Choroid plexus epithelial cell (primary cell): ENCODE results near the gene ARHGAP26.

ENCODE experiments used
- DNase-seq: peaks from one replicate; pipeline ENCODE4 v3.0.0-alpha.2; 2010; ENCODE audit warnings: low read depth
- H3K4me3 ChIP-seq: 2 replicates; pipeline ENCODE4 v1.5.1; 2011; ENCODE audit warnings: low read depth, mild to moderate bottlenecking, control low read depth, low read length, moderate library complexity
- CTCF ChIP-seq: conservative IDR thresholded peaks from 2 replicates; pipeline ENCODE4 v1.5.1; 2011; ENCODE audit warnings: low read depth, mild to moderate bottlenecking, control low read depth, inconsistent platforms, low read length, moderate library complexity

The ARHGAP26 gene

GRCh38 chr5:142852416-142853198 lies 82.4 kb downstream of the ARHGAP26 start:
- no peak for TF ChIP-seq CTCF
- H3K4me3 ChIP-seq, result no peak overlapping the region
- DNase-seq, result no peak

GRCh38 chr5:142853682-142854081 lies 83.5 kb downstream of the ARHGAP26 start:
- no peak for TF ChIP-seq CTCF
- no peak overlapping the region for H3K4me3 ChIP-seq
- DNase-seq, result no peak

GRCh38 chr5:142856269-142856782 lies 86.1 kb downstream of the ARHGAP26 start:
- H3K4me3 ChIP-seq, result no peak overlapping the region
- DNase-seq, result no peak
- no peak for TF ChIP-seq CTCF

GRCh38 chr5:142857405-142857804 lies 87.2 kb downstream of the ARHGAP26 start:
- no peak overlapping the region for H3K4me3 ChIP-seq
- DNase-seq, result no peak
- no peak for TF ChIP-seq CTCF

GRCh38 chr5:142859037-142859436 lies 88.9 kb downstream of the ARHGAP26 start:
- H3K4me3 ChIP-seq, result no peak overlapping the region
- no peak for DNase-seq

GRCh38 chr5:142860270-142860669 lies 90.1 kb downstream of the ARHGAP26 start:
- TF ChIP-seq CTCF, result no peak
- no peak overlapping the region for H3K4me3 ChIP-seq
- no peak for DNase-seq

More at GRCh38 chr5:142859037-142859436, 88.9 kb downstream of the ARHGAP26 start:
- no peak for TF ChIP-seq CTCF

GRCh38 chr5:142861011-142861410 lies 90.8 kb downstream of the ARHGAP26 start:
- no peak for TF ChIP-seq CTCF
- no peak overlapping the region for H3K4me3 ChIP-seq
- no peak for DNase-seq
